GF-D8 (cell line): ENCODE data around the gene TEX101.
"Not testable (repeated sequence)": the region's sequence is repeated elsewhere in the genome, so short reads cannot be mapped to it uniquely, and the experiment has no call there.

ENCODE experiments used
- DNase-seq: peaks from one replicate; lab custom pipeline; 2025; lab: John Stamatoyannopoulos, UW

The TEX101 gene, protein sequence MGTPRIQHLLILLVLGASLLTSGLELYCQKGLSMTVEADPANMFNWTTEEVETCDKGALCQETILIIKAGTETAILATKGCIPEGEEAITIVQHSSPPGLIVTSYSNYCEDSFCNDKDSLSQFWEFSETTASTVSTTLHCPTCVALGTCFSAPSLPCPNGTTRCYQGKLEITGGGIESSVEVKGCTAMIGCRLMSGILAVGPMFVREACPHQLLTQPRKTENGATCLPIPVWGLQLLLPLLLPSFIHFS

DNA sequence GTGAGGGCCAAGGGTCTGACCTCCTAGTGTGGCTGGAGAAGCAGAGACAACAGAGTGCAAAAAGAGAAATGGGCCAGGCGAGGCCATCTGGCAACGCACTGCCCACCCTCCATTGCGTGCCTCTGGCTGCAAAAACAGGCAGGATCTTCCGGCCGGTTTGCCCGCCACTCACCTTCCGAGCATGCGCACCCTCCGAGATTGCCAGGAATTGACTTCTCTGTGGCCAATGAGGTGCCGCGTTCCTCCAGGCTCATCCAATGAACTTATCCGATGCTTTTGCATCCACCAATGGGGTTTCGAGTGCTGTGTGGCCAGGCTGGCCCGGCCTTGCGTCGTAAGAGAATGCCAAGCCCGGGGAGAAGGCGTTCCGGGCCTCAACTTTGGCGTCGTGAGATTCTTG is at the start of gene TEX101:
TSS of gene TEX101 (plus strand) at position 337 of the 400 bp plus-strand sequence. CDS start 1,030 bp downstream, outside the sequence.
- no peak for DNase-seq

GRCh38 chr19:43365677-43366076 is 49.0 kb upstream of the TEX101 start:
- not testable (repeated sequence) for DNase-seq

- DNase-seq = no peak
These were observed 46.9 kb upstream of the TEX101 start for GRCh38 chr19:43367822-43368221.

DNA sequence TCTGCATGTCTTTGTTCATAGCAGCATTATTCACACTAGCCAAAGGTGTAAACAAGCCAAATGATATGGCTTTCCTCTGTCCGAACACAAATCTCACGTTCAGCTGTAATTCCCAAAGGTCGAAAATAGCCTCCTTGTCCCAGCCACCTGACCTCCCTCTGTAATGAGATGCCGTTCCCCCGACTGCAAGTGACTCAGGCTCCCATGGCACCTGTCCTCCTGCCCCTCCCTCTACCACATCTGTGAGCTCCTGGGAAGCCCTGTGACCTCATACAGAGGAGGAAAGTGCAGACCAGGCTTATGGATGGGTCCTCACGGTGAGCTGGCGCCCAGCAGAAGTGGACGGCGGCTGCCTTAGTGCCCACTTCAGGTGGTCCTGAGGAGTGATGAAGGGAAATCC is 45.8 kb upstream of the TEX101 start:
- not testable (repeated sequence) for DNase-seq

DNA sequence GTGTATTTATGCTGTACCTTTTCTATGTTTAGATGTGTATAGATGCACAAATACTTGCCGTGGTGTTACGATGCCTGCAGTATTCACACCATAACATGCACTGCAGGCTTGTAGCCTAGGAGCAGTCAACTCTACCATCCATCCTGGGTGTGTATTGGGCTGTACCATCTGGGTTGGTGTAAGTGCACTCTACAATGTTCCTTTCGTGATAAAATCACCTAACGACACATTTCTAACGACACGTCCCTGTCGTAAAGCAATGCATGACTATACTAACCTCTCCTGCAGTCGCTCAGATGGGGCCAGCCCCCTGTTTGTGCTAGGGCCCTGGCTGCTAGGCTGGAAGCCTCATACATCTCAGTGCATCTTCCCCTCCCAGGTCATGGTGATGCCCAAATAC is 42.8 kb upstream of the TEX101 start:
- DNase-seq = no peak

GRCh38 chr19:43372462-43372861 is 42.2 kb upstream of the TEX101 start:
- no peak for DNase-seq

DNA sequence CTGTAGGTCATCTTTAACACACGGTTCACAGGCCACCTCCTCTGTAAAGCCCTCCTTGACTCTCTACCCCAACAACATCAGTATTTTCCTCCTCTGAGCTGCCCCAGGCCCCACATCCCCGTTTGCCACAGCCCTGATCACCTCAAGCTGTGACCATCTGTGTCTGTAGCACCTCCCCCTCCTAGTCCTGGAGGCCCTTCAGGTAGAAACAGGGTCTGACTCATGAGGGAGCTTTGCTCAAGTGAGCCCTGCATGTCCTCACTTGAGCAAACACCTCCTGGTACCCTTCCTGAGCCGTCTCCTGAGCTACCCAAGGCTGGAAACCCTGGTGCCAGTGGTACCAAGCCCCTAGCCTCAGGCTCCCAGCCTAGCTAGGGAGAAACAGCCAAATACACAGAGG is 37.1 kb upstream of the TEX101 start:
- not testable (repeated sequence) for DNase-seq

DNA sequence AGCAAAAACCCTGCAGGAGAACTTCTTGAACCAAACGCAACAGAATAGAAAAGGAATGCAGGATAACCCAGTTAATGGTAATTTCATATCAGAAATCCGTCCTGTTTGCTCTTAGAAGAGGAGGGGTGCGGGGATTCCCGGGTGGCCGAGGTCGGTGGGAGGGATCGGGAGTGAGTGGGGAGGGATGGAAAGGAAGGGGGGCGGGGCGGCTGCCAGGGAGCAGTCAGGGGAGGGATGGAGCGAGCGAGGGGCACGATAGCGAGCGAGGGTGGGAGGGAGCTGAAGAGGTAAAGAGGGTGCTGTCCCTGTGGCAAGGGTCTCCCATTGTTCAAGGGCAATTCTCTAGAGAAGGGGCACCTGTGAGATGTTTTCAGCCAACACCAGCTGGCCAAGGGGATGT is 34.7 kb upstream of the TEX101 start:
- DNase-seq = no peak

DNA sequence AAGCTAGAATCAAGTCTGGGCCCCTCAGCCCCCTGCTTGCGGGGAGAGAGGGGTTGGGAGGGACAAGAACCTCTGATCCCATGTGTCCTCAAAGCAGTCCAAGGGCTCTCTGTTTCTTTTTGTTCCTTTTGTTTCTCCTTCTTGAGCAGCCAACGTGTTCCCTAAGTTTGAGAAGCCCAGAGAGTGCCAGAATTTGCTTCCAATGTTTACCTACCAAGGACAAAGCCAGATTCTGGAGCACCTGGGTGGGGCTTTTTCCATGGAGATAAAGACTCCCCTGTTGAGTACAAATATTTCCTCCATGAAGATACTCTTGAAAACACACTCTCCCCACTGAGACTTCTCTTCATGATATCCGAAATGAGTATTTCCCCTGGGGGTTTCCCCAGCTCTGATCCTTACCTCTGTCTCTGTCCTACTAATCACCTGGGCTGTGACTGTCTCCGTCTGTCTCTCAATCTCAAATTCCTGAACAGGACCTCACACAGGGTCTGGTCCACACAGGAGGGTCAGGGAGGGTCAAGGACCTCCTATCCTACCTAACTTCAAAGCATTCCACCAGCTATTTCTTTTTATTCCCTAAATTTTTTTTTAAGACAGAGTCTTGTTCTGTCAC is 33.8 kb upstream of the TEX101 start:
- DNase-seq = no peak

GRCh38 chr19:43382586-43383216 is 32.0 kb upstream of the TEX101 start:
- DNase-seq = not testable (repeated sequence)

DNA sequence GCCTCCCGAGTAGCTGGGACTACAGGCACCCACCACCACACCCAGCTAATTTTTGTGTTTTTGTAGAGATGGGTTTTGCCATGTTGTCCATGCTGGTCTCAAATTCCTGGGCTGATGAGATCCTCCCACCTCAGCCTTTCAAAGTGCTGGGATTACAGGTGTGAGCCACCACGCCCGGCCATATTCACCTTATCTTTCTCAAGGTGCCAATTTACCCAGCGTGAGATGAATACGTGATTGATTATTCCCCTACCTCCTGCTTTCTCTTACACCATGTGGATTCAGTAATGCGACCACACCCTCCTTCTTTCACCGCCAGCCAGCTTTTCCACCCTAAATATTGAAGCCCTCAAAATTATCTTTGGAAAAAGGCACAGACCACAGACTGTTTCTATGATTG is 31.4 kb upstream of the TEX101 start:
- not testable (repeated sequence) for DNase-seq

GRCh38 chr19:43383759-43384158 is 30.9 kb upstream of the TEX101 start:
- not testable (repeated sequence) for DNase-seq

DNA sequence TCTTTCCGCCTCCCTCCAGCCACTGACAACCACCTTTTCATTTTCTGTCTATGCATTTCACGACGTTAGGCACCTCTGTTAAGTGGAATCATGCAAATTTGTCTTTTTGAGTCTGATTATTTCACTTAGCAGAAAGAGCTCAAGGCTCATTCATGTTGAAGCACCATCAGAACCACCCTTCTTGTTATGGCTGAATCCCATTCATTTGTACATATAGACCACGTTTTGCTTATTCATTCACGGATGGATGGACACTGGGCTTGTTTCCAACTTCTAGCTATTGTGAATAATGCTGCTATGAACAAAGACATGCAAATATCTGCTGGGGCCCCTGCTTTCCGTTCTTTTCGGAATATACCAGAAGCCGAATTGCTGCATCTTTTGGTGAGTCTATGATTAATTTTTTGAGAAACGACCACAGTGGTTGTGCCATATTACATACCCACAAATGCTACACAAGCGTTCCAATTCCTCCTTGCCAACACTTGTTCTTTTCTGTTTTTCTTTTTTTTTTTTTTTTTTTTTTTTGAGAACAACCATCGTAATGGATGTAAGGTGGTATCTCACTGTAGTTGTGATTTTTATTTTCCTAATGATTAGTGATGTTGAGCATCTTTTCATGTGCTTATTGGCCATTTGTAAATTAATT is 23.7 kb upstream of the TEX101 start:
- not testable (repeated sequence) for DNase-seq

DNA sequence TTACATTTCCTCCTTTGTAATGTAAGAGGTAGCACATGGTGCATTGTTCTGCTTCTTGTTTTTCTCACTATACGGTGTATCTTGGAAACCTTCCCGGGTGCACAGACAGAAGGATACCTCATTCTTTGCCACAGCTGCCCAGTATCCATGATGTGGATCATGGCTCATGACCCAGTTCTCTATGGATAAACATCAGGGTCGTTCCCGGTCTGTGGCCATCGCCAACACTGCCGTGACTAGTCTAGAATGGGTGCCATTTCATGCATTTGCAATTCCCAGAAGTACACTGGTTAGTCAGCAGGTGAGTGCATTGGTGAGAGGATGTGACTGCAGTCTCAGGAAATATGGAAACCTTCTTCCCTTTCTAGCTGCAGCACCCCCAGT is 23.1 kb upstream of the TEX101 start:
- DNase-seq = not testable (repeated sequence)

- not testable (repeated sequence) for DNase-seq
These were observed 21.2 kb upstream of the TEX101 start for GRCh38 chr19:43393501-43393900.

GRCh38 chr19:43395561-43395960 is 19.1 kb upstream of the TEX101 start:
- DNase-seq = no peak

DNA sequence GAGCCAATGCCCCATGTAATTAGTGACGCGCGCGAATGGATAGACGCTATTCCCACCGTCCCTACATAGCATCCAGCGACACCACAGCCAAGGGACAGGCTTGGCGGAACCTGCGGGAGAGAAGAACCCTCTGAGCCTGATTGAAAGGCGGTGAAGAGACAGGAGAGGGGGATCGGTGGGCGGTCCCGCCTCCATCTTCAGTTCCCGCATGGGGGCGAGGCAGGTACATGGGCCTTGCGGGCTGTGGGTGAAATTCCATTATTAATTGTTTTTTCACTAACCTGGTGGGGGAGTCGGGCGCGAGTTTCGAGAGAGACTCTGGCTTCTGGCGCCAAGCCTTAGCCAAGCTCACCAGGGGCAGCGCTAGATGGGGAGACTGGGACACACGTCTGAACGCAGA is 8.4 kb upstream of the TEX101 start:
- DNase-seq = no peak

DNA sequence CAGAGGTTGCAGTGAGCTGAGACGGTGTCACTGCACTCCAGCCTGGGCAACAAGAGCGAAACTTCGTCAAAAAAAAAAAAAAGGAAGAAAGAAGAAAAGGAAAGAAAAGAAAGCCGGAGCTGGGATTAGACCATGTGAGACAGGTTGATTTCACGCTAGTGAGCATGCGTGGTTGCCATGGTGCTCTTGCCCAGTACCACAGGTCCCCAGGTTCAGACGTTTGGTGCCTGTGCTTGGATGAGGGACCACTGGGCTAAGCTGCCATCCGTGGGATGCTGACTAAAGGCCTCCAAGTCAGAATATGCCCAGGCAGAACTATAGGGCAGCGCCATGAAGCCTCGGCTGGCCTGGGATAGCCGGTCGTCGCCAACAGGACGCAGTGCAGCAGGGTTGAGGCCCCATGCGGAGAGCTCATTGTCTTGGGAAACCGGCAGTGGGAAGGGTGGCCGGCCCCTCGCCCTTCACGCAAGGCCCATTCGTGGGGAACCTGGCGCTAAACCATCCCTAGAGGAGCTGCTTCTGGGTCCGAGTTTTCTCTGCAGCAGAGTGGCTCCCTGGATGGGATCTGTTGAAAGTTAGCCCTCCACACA is 7.2 kb upstream of the TEX101 start:
- no peak for DNase-seq

DNA sequence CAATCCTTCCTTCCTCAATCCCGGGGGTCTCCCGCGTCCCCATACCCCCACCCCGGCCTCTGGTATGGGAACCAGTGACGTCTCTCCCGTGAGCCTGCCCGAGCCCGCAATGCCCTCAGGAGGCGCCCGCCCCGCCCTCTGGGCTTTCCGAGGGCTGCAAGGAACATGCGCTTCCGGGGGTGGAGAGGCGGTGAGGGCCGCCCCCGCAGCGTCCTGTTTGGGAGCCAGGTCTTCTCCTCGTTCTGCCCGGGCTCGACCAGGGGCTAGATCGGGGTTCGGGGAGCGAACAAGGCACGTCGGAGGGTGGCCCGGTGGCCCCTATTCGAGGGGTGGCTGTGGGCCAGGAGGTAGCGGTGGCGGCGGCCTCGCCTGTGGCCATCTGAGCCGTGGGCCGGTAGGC is 6.6 kb upstream of the TEX101 start:
- no peak for DNase-seq

GRCh38 chr19:43409415-43409814 is 5.3 kb upstream of the TEX101 start:
- DNase-seq = no peak

DNA sequence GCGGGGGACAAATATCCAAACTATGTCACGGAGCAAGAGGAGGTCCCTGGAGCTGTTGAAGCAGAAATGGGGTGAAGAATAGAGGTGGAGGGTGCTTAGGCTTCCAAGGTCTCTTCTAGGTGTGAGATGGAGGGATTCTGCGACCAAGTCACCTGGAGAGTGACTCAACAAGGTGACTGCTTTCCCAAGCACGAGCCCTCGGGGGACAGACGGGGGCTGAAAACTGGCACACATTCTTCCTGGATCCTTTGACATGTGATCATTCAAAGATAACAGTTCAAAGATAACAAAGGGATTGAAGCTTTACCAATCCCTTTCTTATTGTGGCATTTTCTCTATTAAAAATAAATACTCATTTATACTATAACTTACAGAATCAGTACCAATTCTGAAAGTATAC is 2.2 kb upstream of the TEX101 start:
- no peak for DNase-seq

DNA sequence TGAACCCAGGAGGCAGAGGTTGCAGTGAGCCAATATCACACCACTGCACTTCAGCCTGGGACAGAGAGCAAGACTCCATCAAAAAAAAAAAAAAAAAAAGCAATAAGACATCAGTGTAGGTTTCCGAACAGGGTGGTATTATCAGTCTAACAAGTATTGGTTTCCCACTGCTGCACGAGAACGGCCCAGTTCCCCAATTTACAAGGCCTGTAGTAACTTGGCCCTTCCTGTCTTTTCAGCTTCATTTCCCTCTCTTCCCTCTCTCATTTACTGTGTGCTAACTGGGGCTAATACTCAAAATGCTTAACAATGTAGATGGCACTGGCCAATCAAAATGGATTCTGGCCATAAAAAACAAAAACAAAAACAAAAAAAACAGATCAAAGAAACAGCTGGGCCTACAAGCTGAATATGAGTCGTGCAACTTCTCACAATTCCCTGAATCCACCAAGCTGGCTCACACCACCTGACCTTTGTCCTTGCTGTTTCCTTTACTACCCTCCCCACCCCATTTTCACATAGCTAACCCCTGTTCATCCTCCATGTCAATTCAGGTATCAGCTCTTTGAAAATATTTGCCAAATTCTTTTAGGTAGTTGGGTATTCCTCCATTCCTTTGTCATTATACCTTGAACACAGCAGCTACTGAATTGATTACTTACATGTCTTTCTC is 2.4 kb downstream of the TEX101 start:
- DNase-seq = no peak
